ENCODE data around the gene LRIG1.

The LRIG1 gene

GRCh38 chr3:66486202-66486601, 14.6 kb downstream of the LRIG1 start:
- DNase-seq: no peak

DNA sequence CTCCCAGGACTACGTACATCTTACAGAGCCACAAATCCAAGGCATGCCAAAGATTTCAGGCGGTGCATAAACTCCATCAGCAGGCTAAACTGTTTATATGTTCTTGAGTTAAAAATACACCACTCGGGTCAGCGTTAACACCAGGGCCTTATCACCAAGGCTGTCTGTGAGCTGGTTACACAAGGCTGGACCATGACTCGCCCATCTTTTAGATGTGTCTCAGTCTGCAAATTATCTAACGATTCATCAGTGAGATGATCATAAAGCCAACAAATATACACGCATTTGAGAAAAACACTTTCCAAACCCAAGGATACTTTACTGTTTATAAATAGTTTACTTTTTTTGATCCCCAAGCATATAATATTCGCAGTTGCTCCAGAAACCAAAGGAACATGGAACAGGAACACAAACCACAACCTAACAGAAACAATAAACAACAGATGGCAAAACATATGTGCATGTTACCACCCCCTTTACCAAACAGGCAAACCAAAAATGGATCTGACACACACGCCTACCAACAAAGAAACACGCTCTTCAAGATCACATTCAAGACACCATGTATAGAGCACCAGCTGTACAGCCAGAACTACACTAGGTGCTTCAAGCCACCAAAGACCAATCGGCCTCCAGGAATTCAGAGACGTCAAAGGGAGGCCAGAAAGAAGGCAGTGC, 15.4 kb downstream of the LRIG1 start:
- no peak for DNase-seq

GRCh38 chr3:66484106-66484844, 16.5 kb downstream of the LRIG1 start:
- no peak for DNase-seq

GRCh38 chr3:66483409-66483906, 17.4 kb downstream of the LRIG1 start:
- DNase-seq: peak; percentile 53

- DNase-seq: no peak
Observed at GRCh38 chr3:66483006-66483405, 17.8 kb downstream of the LRIG1 start.

DNA sequence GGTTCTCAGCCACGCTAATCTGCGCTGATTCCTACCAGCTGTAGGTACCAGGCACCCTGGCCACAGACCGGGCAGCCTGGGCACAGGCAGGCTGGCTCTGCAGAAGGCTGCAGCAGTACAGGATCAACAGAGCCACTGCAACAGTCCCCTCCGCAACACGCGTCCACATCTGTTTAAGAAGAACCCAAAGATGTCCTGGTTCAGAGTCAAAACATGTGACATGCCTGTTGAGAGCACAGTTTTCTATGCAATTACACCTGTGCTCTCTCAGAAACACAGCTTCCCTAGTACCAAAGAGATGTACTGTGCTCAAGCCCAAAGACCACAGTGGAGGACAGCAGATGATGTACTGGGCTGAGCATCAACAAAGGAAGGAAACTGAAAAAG, 18.8 kb downstream of the LRIG1 start:
- DNase-seq: no peak

- no peak for DNase-seq
Observed at GRCh38 chr3:66481071-66482017, 19.5 kb downstream of the LRIG1 start.

DNA sequence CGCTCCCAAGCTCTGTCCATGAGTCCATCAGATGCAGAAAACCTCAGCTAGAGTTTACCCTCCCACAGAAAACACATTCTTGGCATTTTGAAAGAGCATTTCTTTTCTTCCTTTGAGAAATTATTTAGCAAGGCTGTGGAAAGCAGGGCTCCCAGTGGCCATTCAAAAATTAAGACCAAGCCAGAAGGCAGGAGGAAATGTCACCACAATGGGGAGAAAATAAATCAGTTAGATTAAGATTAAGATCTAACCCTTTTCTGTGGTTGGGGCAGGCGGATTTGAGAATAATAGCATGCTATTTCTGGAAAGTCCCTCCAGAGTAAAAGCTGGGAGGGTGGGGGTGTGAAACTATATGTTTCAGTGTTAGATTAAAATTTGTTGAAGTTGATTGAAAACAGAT, 20.2 kb downstream of the LRIG1 start:
- peak; percentile 42 for DNase-seq

GRCh38 chr3:66479532-66479947, 21.3 kb downstream of the LRIG1 start:
- DNase-seq: no peak

DNA sequence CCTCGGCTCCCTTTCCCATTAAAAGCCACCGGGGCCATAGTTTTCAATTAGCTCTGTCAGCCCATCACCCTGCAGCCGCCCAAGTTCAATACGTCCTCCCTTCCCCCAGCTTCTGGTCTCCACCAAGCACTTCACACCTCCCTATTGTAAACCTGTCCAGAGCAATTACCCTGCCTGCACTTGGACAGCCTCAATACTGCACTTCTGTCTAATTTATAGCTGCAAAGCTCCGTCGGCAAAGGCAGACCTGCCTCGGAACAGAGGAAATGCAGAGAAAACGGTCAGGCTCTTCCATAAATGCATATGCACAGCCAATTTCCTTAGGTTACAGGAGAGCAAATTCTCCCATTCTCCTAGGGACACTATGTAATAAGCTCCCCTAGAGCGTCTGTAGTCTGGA, 21.9 kb downstream of the LRIG1 start:
- no peak for DNase-seq

GRCh38 chr3:66477856-66478255, 23.0 kb downstream of the LRIG1 start:
- DNase-seq: no peak

DNA sequence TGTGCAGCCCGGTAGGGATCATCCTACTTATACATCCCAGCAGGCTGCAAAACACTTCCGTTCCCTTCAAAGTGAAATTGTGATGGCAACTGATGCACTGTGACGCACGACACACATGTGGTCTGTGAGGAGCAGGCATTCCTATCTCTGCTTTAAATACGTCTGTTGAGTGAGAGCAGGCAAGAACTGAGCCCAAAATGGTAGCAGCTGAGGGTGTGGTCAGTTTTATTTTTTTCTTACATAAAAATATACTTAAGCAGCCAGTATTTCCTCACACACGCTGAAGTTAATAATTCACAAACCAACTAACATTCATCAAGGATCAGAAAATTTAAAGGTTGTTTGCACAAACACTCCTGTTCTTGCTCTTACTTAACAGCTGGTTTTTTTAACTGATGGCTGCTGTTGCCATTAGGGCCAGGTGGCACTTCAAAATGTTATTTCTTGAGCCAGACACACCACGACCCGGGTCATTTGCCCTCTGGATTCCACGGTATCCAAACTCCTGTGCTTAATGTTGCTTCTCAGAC, 23.9 kb downstream of the LRIG1 start:
- no peak for DNase-seq

GRCh38 chr3:66475386-66476020, 25.3 kb downstream of the LRIG1 start:
- DNase-seq: no peak

DNA sequence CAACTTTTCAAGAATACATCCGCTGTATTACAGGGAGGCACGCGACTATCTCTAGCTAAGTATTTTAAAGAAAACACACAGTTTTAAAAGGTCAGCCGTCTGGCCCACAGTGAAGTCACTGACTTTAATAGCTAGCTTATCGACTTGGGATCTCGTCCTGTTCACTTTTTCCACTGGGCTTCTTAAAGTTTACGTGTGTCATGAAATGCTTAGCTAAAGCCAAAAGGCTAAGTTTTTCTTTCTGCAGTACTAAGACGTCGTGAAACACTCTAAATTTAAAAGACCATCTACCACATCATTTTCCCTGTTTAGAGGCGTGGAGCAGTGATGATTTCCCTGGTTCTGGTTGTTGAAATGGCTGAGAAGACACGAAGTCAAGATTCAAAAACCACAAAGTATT, 27.1 kb downstream of the LRIG1 start:
- peak; percentile 44 for DNase-seq

GRCh38 chr3:66473181-66473580, 27.6 kb downstream of the LRIG1 start:
- no peak for DNase-seq

GRCh38 chr3:66472313-66473134, 28.3 kb downstream of the LRIG1 start:
- peak; percentile 45 for DNase-seq

DNA sequence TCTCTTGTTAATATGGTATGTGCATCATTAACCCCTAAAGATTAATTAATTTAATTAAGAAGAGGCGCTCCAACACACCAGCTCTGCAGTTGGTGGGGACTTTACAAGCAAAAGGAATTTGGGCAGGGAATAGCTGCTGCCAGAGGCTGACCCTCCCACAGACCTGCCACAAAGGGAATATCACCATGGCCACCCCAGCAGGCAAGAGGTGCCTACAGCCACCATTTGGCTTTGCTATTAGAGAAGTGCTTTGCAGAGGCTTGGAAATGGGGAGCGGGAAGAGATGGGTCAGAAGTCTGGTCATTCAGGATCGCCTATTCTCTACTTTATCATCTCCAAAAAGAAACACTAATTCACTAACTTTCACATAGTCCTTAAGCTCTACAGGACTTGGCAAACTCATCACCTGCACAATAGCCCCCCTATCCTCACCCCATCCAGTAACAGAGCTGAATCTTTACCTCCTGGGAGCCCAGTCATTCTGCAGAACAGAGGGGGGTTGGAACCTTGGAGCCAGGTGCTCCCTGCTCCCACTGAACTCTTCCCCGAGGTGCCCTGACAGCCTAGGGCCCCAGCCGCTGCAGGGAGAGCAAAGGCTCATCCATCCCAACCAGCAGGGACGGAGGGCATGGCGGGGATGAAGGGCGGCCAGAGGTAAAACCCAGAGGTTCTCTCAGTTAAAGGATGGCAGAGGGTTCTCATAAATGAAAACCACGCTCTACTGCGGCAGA, 29.7 kb downstream of the LRIG1 start:
- DNase-seq: no peak

DNA sequence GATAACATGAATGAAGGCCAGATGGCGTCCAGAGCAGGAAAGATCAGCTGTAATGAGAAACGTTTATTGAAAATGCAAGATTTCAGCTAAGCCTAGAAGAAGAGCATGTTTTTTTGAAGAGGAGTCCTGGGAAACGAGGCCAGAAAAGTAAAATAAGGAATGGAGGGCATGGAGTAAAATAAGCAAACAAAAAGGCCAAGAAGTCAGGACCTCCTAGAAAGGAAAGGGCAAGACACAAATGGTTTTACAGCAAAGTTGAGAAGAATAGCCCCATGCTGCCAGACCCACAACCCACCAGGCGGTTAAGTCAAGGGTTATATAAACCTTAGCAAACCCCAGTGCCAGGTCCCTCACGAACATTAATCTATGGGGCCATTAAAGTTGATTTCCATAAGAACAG, 30.5 kb downstream of the LRIG1 start:
- no peak for DNase-seq

- DNase-seq: no peak
Observed at GRCh38 chr3:66469220-66469640, 31.6 kb downstream of the LRIG1 start.

DNA sequence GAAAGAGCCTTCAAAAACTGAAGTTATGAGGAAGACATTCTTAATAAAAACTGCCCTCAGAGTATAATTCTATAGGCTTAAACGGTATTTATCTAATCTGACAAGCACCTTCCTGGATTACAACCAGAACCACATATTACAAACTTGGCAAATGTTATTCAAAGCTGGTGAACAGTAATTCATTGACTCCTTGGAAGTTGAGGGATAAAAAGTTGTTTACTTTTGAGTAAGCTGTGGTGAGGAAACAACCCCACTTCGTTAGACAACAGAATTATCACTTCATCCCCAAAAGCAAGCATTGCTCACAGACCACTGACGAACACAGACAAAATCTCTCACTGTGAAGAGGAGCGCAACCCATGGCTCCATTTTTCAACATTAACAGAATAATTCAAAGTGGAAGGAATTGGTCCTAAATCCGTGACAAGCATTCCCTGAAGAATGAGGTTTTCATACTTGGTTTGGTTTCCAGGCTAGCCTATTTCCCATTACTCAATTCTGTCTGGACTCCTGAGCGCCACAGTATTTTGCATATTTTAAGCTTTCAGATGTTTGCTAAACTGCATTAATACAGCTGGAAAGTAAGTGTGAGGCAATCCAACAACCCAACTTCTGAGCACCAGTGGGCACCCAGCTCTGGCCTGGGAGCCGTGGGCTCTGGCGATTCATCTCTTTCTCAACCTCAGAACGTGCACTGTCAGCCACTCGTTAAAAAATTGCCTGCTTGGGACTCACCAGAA, 32.7 kb downstream of the LRIG1 start:
- DNase-seq: no peak

All from CD4-positive, alpha-beta T cell treated with Interleukin-17A for 4 hours (primary cell).